Measurements from ENCODE around the gene KCTD14. TPM values are rescaled to one million over a fixed set of nuclear protein-coding genes. Genes with fewer than 3 reads are reported as not detected.

The KCTD14 gene
- total RNA-seq = 0.97 and 4.3 TPM in 2 replicates

GRCh38 chr11:78022397-78023396 is at the start of gene KCTD14:
Gene KCTD14 (minus strand): TSS chr11:78023276. CDS start chr11:78023249, 27 bp downstream.
- peak within 1 kb of the TSS; percentile 58 for H3K4me3 ChIP-seq (ENCODE audit: low read depth, low read length)
- no peak for DNase-seq (ENCODE audit: low read depth)
- no peak for TF ChIP-seq CTCF (IDR thresholded peaks at IDR 0.05; ENCODE audit: insufficient read depth, low read depth, low read length)

DNA sequence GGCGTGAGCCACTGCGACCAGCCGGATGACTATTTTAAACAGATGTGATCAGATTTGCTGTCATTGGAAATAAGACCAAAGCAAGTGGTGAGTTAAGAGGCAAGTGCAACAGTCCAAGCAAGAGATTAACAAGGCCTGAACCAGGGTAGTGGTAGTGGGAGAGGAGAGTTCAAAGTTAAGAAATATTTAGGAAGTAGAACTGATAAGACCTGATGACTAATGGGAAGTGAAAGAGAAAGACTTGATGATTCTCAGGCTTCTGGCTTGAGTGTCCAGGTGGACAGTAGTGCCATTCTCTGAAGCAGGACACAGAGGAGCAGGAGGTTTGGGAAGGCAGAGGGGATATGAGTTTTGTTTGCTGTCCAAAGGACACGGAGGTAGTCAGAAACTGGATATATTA is 49.4 kb upstream of the KCTD14 start:
- DNase-seq (ENCODE audit: low read depth) = no peak
- H3K4me3 ChIP-seq (ENCODE audit: low read depth, low read length) = no peak overlapping the region
- no peak for TF ChIP-seq CTCF (IDR thresholded peaks at IDR 0.05; ENCODE audit: insufficient read depth, low read depth, low read length)

- no peak overlapping the region for H3K4me3 ChIP-seq (ENCODE audit: low read depth, low read length)
- DNase-seq (ENCODE audit: low read depth) = no peak
- TF ChIP-seq CTCF (IDR thresholded peaks at IDR 0.05; ENCODE audit: insufficient read depth, low read depth, low read length) = no peak
Observed at GRCh38 chr11:78071717-78072116, 48.6 kb upstream of the KCTD14 start.

DNA sequence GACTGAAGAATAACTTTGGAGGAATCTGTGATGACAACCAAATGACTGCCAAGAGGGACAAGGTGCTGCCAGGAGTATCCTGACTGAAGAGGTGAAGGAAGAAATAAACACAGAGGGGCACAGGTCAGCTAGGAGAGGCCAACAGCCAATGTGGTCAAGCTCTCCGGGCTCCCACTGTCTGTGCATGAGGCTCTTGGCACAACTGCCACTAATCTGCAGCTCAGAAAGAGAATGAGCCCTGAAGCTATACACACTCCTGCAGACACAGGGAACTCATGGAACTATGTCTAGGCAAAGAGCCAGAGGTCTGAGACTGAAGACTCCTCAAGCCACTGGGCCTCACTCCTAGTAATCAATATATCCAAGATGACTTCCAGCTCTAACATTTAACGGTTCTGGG is 47.5 kb upstream of the KCTD14 start:
- H3K4me3 ChIP-seq (ENCODE audit: low read depth, low read length) = no peak overlapping the region
- no peak for TF ChIP-seq CTCF (IDR thresholded peaks at IDR 0.05; ENCODE audit: insufficient read depth, low read depth, low read length)
- no peak for DNase-seq (ENCODE audit: low read depth)

DNA sequence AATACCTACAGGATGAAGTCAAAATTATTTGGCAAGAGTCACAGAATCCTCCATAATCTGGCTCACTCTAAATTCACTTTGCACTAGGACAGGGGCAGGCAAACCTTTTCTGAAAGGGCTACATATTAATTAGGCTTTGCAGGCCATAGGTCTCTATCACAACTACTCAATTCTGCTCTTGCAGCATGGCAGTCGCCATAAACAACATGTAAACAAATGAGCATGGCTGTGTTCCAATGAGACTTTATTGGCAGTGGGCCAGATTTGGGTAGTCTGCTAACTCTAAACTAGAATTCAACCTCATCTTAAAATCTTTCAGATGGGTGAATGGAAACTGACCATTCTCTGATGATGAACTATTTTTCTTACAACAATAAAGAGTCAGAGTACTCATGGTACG is 46.4 kb upstream of the KCTD14 start:
- no peak overlapping the region for H3K4me3 ChIP-seq (ENCODE audit: low read depth, low read length)
- DNase-seq (ENCODE audit: low read depth) = peak; percentile 16
- TF ChIP-seq CTCF (IDR thresholded peaks at IDR 0.05; ENCODE audit: insufficient read depth, low read depth, low read length) = no peak

GRCh38 chr11:78067704-78068103 is 44.6 kb upstream of the KCTD14 start:
- DNase-seq (ENCODE audit: low read depth) = no peak
- no peak overlapping the region for H3K4me3 ChIP-seq (ENCODE audit: low read depth, low read length)
- no peak for TF ChIP-seq CTCF (IDR thresholded peaks at IDR 0.05; ENCODE audit: insufficient read depth, low read depth, low read length)

All from fibroblast of villous mesenchyme (primary cell).